ENCODE measurements around the gene UGDH.

DNA sequence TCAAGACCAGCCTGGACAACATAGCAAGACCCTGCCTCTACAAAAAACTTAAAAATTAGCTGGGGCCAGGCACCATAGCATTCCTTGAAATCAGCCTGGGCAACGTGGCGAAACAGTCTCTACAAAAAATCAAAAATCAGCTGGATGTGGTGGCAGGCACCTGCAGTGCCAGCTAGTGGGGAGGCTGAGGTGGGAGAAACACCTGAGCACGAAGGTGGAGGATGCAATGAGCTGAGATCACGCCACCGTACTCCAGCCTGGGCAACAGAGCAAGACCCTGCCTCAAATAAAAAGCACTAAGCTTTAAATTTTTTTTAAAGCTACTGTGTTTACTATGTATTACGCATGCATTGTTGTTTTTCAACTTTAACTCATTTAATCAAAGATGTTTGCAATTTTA lies 71.8 kb downstream of the UGDH start:
- TF ChIP-seq, protein P1, sequence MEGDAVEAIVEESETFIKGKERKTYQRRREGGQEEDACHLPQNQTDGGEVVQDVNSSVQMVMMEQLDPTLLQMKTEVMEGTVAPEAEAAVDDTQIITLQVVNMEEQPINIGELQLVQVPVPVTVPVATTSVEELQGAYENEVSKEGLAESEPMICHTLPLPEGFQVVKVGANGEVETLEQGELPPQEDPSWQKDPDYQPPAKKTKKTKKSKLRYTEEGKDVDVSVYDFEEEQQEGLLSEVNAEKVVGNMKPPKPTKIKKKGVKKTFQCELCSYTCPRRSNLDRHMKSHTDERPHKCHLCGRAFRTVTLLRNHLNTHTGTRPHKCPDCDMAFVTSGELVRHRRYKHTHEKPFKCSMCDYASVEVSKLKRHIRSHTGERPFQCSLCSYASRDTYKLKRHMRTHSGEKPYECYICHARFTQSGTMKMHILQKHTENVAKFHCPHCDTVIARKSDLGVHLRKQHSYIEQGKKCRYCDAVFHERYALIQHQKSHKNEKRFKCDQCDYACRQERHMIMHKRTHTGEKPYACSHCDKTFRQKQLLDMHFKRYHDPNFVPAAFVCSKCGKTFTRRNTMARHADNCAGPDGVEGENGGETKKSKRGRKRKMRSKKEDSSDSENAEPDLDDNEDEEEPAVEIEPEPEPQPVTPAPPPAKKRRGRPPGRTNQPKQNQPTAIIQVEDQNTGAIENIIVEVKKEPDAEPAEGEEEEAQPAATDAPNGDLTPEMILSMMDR (IDR thresholded peaks at IDR 0.05; ENCODE audit: insufficient read depth, low read length, poor library complexity, severe bottlenecking), result no peak
- no peak for TF ChIP-seq EZH2phosphoT487 (conservative IDR thresholded peaks at IDR 0.05; ENCODE audit: low read length)

Measured in SU-DHL-6 (cell line).